ENCODE data around the gene NOS3.

The NOS3 gene

DNA sequence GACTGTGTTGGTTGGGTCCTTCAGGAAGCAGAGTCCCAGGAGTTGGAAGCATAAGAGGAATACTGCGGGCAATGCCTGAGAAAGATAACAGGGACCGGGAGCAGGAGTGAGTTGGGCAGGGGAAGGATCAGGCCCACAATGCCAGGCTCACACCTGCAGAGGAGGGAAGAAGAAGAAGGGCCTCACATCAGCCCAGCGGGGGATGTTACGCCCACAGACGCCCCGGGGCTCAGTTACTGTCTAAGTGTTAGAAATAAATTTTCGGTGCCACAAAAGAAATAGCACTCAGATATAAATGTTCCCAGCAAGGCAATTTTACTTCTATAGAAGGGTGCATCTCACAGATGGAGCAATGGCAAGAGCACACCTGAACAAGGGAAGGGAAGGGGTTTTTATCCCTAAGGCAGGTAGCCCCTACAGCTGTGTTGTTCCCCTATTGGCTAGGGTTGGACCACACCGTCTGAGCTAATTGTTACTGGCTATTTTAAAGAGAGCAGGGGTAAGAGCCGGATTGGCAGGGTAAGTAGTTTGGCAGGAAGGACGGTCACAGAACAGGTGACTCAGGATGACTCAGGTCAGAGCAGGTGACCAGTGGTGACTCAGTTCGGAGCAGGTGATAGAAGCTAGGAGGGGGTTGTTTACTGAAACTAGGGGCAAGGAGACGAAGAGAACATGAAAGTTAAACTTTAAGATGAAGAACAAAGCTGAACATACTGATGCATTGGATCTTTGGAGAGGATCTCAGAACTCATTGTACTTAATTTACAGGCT is at the start of gene NOS3:
Gene NOS3, plus strand, starts transcription at position 602 of the 771 bp plus-strand sequence. CDS start 2,787 bp downstream, outside the sequence.
- DNase-seq, result no peak

DNA sequence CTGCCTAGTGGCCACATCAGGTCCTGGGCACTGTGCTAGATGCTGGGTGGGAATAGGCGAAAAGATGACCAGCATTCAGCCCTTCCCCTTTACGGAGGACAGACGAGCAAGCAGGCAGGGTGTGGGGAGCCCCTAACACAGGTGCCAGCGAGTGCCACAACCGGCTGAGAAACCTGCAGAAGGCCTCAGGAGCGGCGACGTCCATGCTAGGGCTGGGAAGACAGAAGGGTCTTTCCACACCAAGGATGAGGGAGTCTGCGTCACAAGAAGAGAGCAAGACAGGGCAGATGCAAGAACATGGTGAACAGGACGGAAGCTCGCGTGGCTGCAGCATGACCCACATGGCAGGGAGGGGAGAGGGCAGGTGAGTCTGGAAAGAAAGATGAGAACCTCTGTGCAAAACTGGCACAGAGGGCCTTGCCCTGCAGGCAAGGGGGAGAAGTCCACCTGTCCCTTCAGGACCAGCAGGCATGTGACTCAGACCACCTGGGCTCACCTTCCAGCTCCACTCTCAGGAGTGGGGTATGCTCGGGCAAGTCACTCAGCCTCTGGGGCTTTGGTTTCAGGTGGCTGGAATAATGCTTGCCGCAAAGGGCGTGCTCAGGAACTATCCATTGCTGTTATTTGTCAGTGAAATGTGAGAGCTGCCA is 49.3 kb upstream of the NOS3 start:
- no peak for DNase-seq

DNA sequence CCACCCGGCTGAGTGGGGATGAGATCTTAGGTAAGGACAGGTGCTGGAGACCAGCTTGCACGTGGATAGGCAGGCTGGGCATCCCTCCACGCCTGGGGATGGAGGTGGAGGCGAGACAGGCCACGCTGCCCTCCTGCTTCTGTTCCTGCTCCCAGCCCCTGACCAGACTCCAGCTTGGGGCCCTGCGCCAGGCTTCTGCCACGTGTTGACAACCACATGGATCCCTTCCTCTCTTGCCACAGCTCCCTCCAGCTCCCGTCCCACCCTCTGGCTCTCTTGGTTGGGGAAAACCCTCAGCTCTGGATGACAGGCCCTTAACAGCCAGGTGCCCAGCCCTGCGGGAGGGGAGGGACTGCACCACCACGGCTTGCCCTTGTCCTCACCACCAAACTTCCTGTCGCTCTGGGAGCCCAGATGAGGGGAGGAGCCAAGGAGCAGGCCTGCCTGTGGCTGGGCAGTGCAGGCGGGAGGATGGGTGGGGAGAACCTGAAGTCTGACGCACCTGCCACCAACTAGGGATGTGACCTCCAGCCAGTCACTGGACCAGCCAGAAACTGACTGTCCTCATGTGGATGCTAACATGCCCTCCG is 48.7 kb upstream of the NOS3 start:
- peak; percentile 23 to 27 for DNase-seq

DNA sequence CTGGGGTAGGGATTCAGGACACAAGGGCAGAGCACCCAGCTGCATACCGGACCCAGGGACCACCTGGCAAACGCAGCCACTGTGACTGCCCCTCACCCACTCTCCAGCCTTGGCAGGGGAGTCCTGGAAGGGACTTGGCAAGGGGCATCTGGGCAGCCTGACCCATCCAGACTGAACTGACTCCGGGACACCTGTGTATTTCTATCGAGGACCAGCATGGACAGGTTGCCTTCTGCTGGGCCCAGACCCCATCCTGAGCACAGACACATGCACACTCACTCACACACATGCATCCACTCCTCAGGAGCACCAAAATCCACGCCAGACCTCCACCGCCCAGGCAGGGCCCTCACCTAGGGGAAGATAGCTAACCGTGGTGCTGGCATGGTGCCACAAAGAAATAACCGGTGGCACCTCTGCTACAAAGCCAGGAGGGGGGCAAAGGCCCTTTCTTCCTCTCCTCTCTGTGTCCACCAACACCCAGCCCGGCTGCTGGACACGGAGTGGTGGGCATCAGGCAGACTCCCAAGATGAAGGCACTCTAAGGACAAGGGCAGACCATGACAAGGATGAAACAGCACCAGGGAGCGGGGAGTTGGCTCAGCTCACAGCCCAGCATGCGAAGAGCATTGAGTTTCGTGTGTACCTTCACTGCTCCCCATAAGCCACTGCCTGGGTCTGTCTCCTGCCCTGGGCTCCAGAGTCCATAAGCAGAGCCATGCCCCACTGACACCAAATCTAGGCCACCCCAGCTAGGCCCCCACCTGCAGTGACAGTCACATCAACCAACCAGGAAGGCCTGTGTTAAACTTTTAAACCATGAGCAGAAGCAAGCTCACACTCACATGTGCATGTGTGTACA is 48.0 kb upstream of the NOS3 start:
- DNase-seq, result no peak

DNA sequence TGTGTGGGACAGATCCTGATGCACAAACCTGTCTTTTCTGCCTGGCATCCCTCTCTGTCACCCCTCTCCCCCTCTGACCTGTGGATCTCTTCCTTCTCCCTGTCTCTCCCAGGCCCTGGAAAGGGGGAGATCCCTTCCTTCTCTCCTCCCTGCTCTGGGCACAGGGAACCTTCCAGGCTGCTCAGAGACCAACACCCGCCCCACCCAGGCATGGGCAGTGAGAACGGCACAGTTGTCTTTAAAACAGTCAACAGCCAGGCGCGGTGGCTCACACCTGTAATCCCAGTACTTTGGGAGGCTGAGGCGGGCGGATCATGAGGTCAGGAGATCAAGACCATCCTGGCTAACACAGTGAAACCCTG is 47.4 kb upstream of the NOS3 start:
- DNase-seq, result no peak

DNA sequence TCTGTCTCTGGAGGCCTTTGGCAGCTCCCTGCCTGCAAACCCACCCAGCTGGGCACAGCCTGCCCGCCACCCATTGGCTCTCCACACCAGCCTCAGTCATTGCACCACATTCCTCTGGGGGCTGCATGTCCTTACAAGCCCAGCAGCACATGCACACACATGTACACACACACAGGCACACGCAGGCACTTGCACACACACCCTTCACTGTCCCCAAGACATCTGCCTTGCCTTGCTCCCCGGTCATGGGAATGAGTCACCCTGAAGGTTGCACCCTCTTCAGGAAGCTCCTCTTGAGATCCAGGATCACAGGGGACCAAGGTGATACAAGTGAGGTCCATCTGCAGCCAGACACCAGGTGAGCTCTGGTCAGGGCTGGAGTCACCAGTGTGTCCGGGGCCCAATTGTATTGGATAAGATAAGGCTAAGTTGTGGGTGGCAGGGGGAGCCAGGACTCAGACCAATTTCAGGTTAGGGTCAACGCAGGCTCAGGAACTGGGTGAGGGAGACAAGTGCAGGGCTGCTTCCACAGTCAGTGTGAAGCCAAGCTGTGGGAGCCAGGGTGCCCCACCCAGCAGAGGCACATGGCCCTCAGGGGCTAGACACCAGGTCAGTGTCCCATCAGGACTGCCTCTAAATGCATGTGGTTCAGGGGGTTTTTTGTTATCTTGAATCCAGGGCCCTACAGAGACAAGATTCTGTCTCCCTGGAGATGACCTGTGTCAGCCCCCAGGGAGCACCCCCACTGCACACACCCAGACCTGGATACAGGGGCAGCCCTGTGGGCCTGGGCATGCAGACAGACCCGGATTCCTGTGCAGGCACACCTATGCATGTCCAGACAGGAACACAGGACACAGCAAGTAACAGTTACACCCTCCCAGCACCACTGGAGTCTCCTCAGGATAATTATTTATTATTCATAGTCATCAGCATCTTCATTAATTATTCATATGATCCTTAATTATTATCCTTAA is 46.5 kb upstream of the NOS3 start:
- DNase-seq, result no peak

DNA sequence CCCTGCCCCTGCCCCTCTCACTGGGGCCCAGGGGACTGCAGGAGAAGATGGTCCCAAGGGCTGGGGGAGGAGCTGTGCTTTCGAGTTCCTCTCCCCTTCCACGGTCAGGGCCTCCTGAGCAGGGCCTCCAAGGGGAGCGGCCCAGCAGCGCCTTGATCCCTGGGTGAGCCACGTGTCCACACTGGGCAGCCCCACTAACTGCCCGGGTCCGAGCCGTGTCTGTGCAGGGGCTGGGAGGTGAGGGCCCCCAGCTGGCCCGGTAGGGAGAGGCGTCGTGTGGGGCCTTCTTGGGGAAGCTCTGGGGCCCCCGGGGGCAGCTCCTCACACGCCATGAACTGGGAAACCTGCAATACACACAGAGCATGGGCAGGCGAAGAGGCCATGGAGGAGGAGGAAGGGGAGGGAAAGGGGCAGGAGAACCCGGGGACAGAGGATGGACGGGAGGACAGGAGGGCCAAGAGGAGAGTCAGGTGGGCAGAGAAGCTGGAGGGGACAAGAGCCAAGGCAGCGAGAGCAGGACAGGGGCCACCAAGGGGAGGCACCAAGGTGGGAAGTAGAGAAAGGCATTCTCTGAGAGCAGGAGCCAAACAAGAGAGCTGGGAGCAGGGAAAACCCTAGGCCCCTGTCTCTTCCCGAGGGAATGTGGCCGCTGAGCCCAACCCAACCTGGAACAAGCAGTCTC is 45.5 kb upstream of the NOS3 start:
- no peak for DNase-seq

DNA sequence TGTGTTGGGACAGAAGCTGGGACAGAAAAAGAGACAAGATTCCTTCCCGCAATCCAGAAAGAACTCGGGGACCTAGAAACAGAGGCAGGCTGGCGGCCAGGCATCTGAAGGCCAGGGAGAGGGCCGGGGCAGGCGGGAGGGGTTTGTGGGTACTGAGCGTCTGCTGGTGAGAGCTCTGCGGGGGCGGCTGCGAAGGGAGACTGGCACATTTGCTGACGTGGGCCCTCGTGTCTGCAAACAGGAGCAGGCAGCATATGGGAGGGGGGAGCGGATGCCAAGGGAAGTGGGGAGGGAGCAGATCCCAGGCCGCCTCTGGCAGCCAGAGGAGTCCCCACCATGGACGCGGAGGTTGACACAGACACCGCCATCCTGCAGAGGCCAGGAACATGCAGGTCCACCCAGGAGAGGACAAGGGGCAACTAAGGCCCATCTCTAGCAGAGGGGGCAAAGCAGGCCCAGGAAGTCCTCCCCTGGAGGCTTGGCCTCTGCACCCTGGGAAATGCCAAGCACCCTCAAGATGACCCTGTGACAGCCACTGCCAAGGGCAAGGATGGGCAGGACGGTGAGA is 44.9 kb upstream of the NOS3 start:
- DNase-seq, result no peak

DNA sequence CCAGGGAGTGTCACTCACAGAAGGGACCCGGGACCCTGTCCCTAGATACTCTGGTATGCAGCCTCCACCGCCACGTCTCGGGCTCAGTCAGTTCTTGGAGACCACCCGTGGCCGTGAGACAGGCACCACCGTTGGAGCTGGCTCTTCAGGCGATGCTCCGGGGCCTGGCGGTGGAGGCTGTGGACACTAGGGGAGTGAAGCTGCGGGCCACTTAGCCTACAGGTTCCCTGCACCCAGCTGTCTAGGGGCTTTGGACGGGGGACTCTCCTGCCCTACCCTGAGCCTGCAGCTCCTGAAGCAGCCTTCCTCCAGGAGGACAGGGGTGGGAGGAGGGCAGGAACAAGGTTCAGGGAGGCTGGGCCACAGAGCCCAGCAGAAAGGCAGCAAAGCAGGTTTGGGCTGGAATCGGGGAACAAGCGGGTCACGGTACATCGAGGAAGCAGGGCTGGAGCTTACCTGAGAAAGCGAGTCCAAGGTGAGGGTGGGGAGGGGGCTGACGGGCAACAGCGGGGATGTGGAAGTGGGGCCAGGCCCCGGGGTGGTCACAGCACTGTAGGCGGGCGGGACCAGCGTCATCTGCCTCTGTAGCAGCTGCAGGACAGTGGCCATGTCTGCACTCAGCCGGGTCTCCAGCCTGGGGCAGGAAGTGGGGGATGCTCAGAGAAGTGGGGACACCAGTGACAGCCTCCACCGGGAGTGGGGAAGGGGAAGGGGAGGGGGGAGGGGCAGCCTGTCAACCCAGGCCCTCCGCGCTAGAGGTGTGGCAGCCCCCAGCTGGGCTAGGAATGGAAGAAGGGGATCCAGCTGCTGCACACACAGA is 44.2 kb upstream of the NOS3 start:
- DNase-seq, result no peak

DNA sequence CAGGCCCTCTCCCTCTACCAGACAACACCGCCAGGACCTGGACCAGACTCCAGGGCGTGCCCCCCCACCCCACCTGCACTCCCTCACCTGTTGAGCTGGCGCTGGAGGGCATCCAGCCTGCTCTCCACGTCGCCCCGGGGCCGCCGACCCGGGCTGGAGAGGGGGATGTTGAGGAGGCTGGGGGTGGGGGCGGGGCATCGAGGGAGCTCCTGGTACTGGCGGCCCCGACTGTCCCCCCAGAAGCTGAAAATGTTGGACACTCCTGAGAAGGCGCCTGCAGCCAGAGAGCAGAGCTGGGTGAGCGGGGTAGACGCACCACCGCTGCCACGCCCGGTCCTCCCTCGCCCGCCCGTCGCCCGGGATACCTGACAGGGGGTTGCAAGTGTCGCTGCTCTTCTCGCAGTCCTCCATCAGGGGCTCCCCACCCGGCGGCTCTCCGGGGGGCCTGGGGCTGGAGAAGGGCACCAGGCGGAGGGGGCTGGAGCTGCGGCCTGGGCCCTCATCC is 43.5 kb upstream of the NOS3 start:
- no peak for DNase-seq

DNA sequence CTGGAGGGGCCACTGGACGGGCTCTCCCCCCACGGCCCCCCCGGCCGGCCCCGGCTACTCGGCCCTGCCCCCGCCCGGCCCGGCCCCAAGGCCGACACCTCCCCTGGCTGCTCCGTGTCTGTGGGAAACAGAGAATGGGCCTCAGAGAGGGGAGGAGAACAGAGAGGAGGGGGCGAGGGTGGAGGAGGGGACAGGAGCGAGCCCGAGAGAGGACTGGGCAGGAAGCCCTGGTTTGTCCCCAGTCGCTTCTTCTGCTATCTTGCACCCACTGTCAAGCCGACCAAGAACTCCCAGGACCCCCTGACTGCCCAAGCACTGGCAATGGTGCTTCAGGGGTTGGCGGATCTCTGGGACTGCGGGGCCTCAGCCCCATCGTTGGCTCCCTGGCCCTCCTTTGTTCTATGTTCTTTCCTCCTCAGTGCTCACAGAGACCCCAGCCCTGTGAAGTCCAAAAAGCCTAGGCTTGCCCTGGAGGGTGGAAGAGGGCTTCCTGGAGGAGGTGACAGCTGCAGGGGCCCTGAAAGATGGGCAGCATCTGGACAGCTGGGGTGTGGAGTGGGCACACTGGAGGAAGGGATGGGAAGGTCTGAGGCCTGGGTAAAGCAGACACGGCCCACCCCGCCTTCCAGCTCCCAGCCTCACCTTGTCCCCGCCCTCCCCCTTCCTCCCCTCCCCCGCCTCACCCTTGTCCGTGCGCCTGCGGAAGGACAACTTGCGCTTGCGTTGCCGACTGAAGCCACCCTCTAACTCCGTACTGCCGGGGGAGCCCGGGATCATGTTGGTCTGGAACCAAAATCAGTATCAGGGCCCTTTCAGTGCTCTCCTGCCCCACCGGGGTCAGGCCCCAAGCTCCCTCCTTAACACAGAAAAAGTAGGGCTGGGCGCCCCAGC is 42.8 kb upstream of the NOS3 start:
- DNase-seq, result no peak

DNA sequence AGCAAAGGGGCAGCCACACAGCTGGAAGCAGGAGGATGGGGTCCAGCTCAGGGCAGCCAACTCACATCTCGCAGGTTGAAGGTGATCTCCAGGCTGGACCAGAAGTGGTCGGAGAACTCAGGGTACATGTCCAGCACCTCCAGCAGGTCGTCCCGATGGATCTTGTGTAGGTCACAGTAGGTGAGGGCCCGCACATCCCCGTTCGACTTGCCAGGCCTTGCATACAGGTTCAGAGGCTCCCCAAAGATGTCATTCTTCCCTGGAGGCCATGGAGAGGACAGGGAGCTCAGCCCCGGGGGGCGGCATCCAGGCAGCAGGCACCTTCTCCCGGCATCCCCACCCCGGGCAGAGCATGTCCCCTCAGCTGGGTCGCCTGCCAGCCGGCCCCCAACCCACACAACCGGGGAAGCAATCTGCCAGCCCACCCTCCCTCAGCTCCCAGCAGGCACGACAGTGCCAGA is 42.0 kb upstream of the NOS3 start:
- no peak for DNase-seq

DNA sequence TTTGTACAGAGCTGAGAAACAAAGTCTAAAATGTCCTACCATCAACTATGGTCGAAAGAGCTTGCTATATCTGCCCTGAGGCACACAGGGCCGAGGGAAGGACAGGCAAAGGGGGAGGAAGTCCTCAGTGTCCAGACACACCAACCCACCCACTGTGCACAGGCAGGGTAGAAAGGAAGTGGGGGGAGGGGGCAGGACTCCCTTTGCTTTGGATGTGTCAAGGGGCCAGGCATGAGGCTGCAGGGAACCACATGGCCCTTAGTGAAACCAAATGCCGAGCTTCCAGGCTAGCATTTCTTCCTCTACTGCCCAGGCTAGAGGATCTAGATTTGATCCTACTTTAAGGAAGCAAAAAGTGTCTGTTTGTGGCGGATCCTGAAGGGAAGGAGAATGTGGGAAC is 41.3 kb upstream of the NOS3 start:
- DNase-seq, result no peak

DNA sequence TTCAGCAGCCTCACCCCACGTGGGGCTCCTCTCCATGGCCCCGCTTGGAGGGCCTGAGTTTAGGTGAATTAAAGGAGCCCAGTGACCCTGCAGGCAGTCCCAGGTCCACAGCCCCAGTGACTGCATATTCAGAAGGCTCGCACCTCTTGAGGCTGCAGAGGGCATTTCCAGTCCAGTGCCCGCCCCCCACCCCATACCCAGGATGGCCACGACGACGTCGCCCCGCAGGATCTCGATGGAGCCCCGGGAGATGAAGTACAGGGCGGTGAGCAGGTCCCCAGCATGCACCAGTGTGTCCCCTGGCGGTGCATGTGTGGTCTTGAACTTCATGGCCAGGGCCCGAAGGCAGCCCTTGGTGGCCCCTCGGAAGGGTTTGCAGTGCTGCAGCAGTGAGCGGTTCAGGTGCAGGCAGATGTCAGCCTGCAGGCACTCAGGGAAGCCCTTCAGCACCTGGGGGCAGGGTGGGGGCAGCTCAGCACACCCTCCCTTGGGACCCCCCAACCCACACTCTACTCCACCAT is 40.8 kb upstream of the NOS3 start:
- no peak for DNase-seq

DNA sequence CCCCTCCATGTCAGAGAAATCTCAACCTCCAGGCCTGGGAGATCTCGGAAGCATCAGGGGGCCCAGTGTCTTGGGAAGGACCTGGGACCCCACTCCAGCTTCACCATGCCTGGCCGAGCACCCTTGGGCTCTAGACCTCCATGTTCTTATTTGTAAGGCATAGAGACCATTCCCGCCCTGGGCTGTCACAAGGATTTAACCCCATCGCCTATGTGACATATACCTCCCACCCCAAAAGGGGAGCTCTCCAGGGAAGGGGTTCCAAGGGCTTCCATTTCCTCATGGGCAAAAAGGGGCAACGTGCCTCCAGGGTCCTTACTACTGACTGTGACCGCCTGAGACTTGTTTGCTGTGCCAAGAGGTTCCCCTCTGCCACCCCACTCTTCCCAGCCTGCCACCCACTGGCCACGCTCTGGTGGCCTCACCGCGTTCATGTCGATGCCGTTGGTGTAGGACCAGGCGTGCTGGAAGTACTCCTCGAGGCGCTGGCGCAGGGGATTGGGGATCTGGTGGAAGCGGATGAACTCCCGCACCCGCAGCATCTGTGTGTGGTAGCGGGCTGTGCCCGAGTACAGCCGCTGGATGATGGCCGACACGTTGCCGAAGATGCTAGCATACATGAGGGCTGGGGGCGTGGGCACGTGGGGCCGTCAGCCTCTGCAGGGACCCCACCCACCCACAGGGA is 40.2 kb upstream of the NOS3 start:
- DNase-seq, result no peak

DNA sequence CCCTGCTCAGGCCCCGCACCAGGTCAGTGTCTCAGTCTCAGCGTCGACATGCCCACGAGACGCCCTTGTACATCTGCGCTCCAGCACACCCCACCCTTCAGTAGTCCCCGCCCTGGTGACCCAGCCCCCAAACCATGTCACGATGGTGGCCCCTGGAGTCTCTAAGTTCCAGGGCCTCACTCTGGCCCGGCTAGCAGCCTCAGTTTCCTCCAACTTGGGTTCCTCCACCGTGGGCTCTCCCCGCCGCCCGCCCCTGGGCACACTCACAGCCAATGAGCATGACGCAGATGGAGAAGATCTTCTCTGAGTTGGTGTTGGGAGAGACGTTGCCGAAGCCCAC is 39.7 kb upstream of the NOS3 start:
- DNase-seq, result no peak

DNA sequence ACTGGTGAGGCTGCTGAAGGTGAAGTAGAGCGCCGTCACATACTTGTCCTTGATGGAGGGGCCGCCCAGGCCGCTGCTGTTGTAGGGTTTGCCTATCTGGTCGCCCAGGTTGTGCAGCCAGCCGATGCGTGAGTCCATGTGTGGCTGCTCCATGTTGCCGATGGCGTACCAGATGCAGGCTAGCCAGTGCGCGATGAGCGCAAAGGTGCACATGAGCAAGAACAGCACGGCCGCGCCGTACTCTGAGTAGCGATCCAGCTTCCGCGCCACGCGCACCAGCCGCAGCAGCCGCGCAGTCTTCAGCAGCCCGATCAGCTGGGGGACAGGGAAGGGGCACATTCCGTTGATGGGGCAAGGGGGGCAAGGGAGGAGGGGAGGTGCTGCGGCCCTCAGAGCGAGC is 39.3 kb upstream of the NOS3 start:
- DNase-seq, result no peak

Data from stimulated activated CD4-positive, alpha-beta T cell treated with anti-CD3 and anti-CD28 coated beads, Interleukin-4, amount 100 ng/mL, for 4 hours (primary cell).